ENCODE measurements around the gene C16orf96.

The C16orf96 gene

DNA sequence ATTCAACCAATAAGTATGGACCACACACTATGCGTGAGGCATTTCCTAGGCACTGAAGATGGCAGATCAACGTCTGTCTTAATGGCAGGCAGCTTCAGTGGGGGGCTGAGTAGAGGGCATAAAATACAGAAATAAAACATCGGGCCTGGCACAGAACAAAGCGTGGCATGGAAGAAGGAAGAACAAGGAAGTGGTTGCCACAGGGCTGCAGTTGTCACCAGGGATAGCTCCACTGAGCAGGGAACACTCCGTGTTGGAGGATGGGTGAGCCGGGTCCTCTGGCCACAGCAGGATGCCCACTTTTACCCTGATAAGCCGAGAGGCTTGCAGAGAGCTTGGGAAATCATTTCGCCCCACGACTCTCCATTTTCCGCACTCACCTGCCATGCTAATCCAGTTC is 23.9 kb upstream of the C16orf96 start:
- Histone ChIP-seq H3K4me3 (replicated peaks; ENCODE audit: insufficient read depth, low read length) (no peak overlapping the region), H3K27me3 (ENCODE audit: insufficient read depth, poor library complexity, severe bottlenecking) (no peaks in the 10 kb centered on the region), H3K27ac (replicated peaks) (no peak overlapping the region)
- no peak for DNase-seq (ENCODE audit: low read depth in 1 of 2, low spot score in 1 of 2)
- TF ChIP-seq SPI1 (IDR thresholded peaks at IDR 0.05; ENCODE audit: borderline replicate concordance, low read depth): no peak
- TF ChIP-seq, protein P1, sequence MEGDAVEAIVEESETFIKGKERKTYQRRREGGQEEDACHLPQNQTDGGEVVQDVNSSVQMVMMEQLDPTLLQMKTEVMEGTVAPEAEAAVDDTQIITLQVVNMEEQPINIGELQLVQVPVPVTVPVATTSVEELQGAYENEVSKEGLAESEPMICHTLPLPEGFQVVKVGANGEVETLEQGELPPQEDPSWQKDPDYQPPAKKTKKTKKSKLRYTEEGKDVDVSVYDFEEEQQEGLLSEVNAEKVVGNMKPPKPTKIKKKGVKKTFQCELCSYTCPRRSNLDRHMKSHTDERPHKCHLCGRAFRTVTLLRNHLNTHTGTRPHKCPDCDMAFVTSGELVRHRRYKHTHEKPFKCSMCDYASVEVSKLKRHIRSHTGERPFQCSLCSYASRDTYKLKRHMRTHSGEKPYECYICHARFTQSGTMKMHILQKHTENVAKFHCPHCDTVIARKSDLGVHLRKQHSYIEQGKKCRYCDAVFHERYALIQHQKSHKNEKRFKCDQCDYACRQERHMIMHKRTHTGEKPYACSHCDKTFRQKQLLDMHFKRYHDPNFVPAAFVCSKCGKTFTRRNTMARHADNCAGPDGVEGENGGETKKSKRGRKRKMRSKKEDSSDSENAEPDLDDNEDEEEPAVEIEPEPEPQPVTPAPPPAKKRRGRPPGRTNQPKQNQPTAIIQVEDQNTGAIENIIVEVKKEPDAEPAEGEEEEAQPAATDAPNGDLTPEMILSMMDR (IDR thresholded peaks at IDR 0.05; ENCODE audit: insufficient read depth, low read length): no peak
- TF ChIP-seq POLR2AphosphoS5 (IDR thresholded peaks at IDR 0.05; ENCODE audit: low read depth): no peak
- TF ChIP-seq, protein P2, sequence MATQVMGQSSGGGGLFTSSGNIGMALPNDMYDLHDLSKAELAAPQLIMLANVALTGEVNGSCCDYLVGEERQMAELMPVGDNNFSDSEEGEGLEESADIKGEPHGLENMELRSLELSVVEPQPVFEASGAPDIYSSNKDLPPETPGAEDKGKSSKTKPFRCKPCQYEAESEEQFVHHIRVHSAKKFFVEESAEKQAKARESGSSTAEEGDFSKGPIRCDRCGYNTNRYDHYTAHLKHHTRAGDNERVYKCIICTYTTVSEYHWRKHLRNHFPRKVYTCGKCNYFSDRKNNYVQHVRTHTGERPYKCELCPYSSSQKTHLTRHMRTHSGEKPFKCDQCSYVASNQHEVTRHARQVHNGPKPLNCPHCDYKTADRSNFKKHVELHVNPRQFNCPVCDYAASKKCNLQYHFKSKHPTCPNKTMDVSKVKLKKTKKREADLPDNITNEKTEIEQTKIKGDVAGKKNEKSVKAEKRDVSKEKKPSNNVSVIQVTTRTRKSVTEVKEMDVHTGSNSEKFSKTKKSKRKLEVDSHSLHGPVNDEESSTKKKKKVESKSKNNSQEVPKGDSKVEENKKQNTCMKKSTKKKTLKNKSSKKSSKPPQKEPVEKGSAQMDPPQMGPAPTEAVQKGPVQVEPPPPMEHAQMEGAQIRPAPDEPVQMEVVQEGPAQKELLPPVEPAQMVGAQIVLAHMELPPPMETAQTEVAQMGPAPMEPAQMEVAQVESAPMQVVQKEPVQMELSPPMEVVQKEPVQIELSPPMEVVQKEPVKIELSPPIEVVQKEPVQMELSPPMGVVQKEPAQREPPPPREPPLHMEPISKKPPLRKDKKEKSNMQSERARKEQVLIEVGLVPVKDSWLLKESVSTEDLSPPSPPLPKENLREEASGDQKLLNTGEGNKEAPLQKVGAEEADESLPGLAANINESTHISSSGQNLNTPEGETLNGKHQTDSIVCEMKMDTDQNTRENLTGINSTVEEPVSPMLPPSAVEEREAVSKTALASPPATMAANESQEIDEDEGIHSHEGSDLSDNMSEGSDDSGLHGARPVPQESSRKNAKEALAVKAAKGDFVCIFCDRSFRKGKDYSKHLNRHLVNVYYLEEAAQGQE (IDR thresholded peaks at IDR 0.05; ENCODE audit: insufficient replicate concordance, low read depth): no peak
- no peak for TF ChIP-seq GABPA (IDR thresholded peaks at IDR 0.05; ENCODE audit: low read depth)

- no peak for DNase-seq (ENCODE audit: low read depth in 1 of 2, low spot score in 1 of 2)
- Histone ChIP-seq H3K27ac (replicated peaks) (no peak overlapping the region), H3K4me3 (replicated peaks; ENCODE audit: insufficient read depth, low read length) (no peak overlapping the region), H3K27me3 (ENCODE audit: insufficient read depth, poor library complexity, severe bottlenecking) (no peaks in the 10 kb centered on the region)
- TF ChIP-seq, protein P2 (IDR thresholded peaks at IDR 0.05; ENCODE audit: insufficient replicate concordance, low read depth): no peak
- TF ChIP-seq, protein P1 (IDR thresholded peaks at IDR 0.05; ENCODE audit: insufficient read depth, low read length): no peak
- no peak for TF ChIP-seq GABPA (IDR thresholded peaks at IDR 0.05; ENCODE audit: low read depth)
- no peak for TF ChIP-seq POLR2AphosphoS5 (IDR thresholded peaks at IDR 0.05; ENCODE audit: low read depth)
- no peak for TF ChIP-seq SPI1 (IDR thresholded peaks at IDR 0.05; ENCODE audit: borderline replicate concordance, low read depth)
These were observed 22.6 kb upstream of the C16orf96 start for GRCh38 chr16:4533490-4533889.

- H3K27me3 ChIP-seq (ENCODE audit: insufficient read depth, poor library complexity, severe bottlenecking): no peaks in the 10 kb centered on the region
- no peak overlapping the region for H3K4me3 ChIP-seq (replicated peaks; ENCODE audit: insufficient read depth, low read length)
- DNase-seq (ENCODE audit: low read depth in 1 of 2, low spot score in 1 of 2): no peak
- no peak overlapping the region for H3K27ac ChIP-seq (replicated peaks)
- no peak for TF ChIP-seq GABPA (IDR thresholded peaks at IDR 0.05; ENCODE audit: low read depth)
- TF ChIP-seq, protein P2 (IDR thresholded peaks at IDR 0.05; ENCODE audit: insufficient replicate concordance, low read depth): no peak
- TF ChIP-seq, protein P1 (IDR thresholded peaks at IDR 0.05; ENCODE audit: insufficient read depth, low read length): no peak
- TF ChIP-seq POLR2AphosphoS5 (IDR thresholded peaks at IDR 0.05; ENCODE audit: low read depth): no peak
- TF ChIP-seq SPI1 (IDR thresholded peaks at IDR 0.05; ENCODE audit: borderline replicate concordance, low read depth): no peak
These were observed 21.9 kb upstream of the C16orf96 start for GRCh38 chr16:4534151-4534790.
